Measurements from ENCODE around the gene RAD51. TPM values are rescaled to one million over a fixed set of nuclear protein-coding genes. Genes with fewer than 3 reads are reported as not detected.
A peak's percentile ranks its signal among the peaks of the same experiment; 100 is the strongest.
"Not testable (repeated sequence)": the region's sequence is repeated elsewhere in the genome, so short reads cannot be mapped to it uniquely, and the experiment has no call there.

RAD51 gene
- polyA plus RNA-seq: 1 to 10 TPM; 2.5 to 5.9 TPM

GRCh38 chr15:40694688-40695468, at the start of gene RAD51:
RAD51 (plus strand) TSS chr15:40695174; CDS start chr15:40698759, 3,585 bp downstream.
- Histone ChIP-seq H3K27me3 (ENCODE audit: control insufficient read depth in 1 of 2, insufficient read depth in 2 of 2, low read length in 2 of 2) (no peaks in the 10 kb centered on the region), H3K9me3 (ENCODE audit: control insufficient read depth in 2 of 2, insufficient read depth in 1 of 2, low read depth in 1 of 2, low read length in 1 of 2) (no peaks in the 10 kb centered on the region), H3K4me1 (ENCODE audit: control insufficient read depth in 2 of 2, insufficient read depth in 2 of 2, low read length in 1 of 2) (no peaks in the 10 kb centered on the region), H3K4me3 (ENCODE audit: low read depth in 1 of 2, low read length in 2 of 2) (peak within 1 kb of the TSS; percentile 74 to 93), H3K27ac (ENCODE audit: low read depth in 2 of 2, low read length in 1 of 2) (peak within 1 kb of the TSS; percentile 99 to 100), H3K36me3 (ENCODE audit: control insufficient read depth in 2 of 2, insufficient read depth in 2 of 2, low read length in 1 of 2) (peaks cover 0 to 3% of the 10 kb centered on the region in 2 donors)
- 0% methylated on average over 81 of the region's 81 CpGs for WGBS, 2 donors

- no peaks in the 10 kb centered on the region for H3K36me3 ChIP-seq (ENCODE audit: control insufficient read depth in 2 of 2, insufficient read depth in 2 of 2, low read length in 1 of 2)
- 95 to 96% methylated on average over 1 of the region's 1 CpG for WGBS, 2 donors
- H3K27ac ChIP-seq (ENCODE audit: low read depth in 2 of 2, low read length in 1 of 2): no peak overlapping the region
- H3K27me3 ChIP-seq (ENCODE audit: control insufficient read depth in 1 of 2, insufficient read depth in 2 of 2, low read length in 2 of 2): no peaks in the 10 kb centered on the region
- H3K4me1 ChIP-seq (ENCODE audit: control insufficient read depth in 2 of 2, insufficient read depth in 2 of 2, low read length in 1 of 2): no peaks in the 10 kb centered on the region
- H3K4me3 ChIP-seq (ENCODE audit: low read depth in 1 of 2, low read length in 2 of 2): no peak overlapping the region
- H3K9me3 ChIP-seq (ENCODE audit: control insufficient read depth in 2 of 2, insufficient read depth in 1 of 2, low read depth in 1 of 2, low read length in 1 of 2): no peaks in the 10 kb centered on the region
These were observed 47.5 kb upstream of the RAD51 start for GRCh38 chr15:40647523-40647922.

- H3K27ac ChIP-seq (ENCODE audit: low read depth in 2 of 2, low read length in 1 of 2): no peak overlapping the region
- H3K9me3 ChIP-seq (ENCODE audit: control insufficient read depth in 2 of 2, insufficient read depth in 1 of 2, low read depth in 1 of 2, low read length in 1 of 2): no peaks in the 10 kb centered on the region
- no peaks in the 10 kb centered on the region for H3K36me3 ChIP-seq (ENCODE audit: control insufficient read depth in 2 of 2, insufficient read depth in 2 of 2, low read length in 1 of 2)
- no peaks in the 10 kb centered on the region for H3K4me1 ChIP-seq (ENCODE audit: control insufficient read depth in 2 of 2, insufficient read depth in 2 of 2, low read length in 1 of 2)
- H3K4me3 ChIP-seq (ENCODE audit: low read depth in 1 of 2, low read length in 2 of 2): no peak overlapping the region
- no peaks in the 10 kb centered on the region for H3K27me3 ChIP-seq (ENCODE audit: control insufficient read depth in 1 of 2, insufficient read depth in 2 of 2, low read length in 2 of 2)
These were observed 44.5 kb upstream of the RAD51 start for GRCh38 chr15:40650479-40650878.

- Histone ChIP-seq H3K27me3 (ENCODE audit: control insufficient read depth in 1 of 2, insufficient read depth in 2 of 2, low read length in 2 of 2) (no peaks in the 10 kb centered on the region), H3K27ac (ENCODE audit: low read depth in 2 of 2, low read length in 1 of 2) (no peak overlapping the region), H3K9me3 (ENCODE audit: control insufficient read depth in 2 of 2, insufficient read depth in 1 of 2, low read depth in 1 of 2, low read length in 1 of 2) (no peaks in the 10 kb centered on the region), H3K36me3 (ENCODE audit: control insufficient read depth in 2 of 2, insufficient read depth in 2 of 2, low read length in 1 of 2) (no peaks in the 10 kb centered on the region), H3K4me1 (ENCODE audit: control insufficient read depth in 2 of 2, insufficient read depth in 2 of 2, low read length in 1 of 2) (no peaks in the 10 kb centered on the region), H3K4me3 (ENCODE audit: low read depth in 1 of 2, low read length in 2 of 2) (no peak overlapping the region)
- 98% methylated on average over 5 of the region's 5 CpGs for WGBS, 2 donors
These were observed 34.3 kb upstream of the RAD51 start for GRCh38 chr15:40660686-40661085.

GRCh38 chr15:40664909-40665308, 30.1 kb upstream of the RAD51 start:
- no peak overlapping the region for H3K27ac ChIP-seq (ENCODE audit: low read depth in 2 of 2, low read length in 1 of 2)
- no peak overlapping the region for H3K4me3 ChIP-seq (ENCODE audit: low read depth in 1 of 2, low read length in 2 of 2)
- no peaks in the 10 kb centered on the region for H3K27me3 ChIP-seq (ENCODE audit: control insufficient read depth in 1 of 2, insufficient read depth in 2 of 2, low read length in 2 of 2)
- 93 to 96% methylated on average over 7 of the region's 7 CpGs for WGBS, 2 donors
- no peaks in the 10 kb centered on the region for H3K9me3 ChIP-seq (ENCODE audit: control insufficient read depth in 2 of 2, insufficient read depth in 1 of 2, low read depth in 1 of 2, low read length in 1 of 2)
- no peaks in the 10 kb centered on the region for H3K4me1 ChIP-seq (ENCODE audit: control insufficient read depth in 2 of 2, insufficient read depth in 2 of 2, low read length in 1 of 2)
- H3K36me3 ChIP-seq (ENCODE audit: control insufficient read depth in 2 of 2, insufficient read depth in 2 of 2, low read length in 1 of 2): no peaks in the 10 kb centered on the region

- not testable (repeated sequence) for H3K36me3 ChIP-seq (ENCODE audit: control insufficient read depth in 2 of 2, insufficient read depth in 2 of 2, low read length in 1 of 2); H3K27me3 ChIP-seq (ENCODE audit: control insufficient read depth in 1 of 2, insufficient read depth in 2 of 2, low read length in 2 of 2); H3K27ac ChIP-seq (ENCODE audit: low read depth in 2 of 2, low read length in 1 of 2); H3K9me3 ChIP-seq (ENCODE audit: control insufficient read depth in 2 of 2, insufficient read depth in 1 of 2, low read depth in 1 of 2, low read length in 1 of 2); H3K4me1 ChIP-seq (ENCODE audit: control insufficient read depth in 2 of 2, insufficient read depth in 2 of 2, low read length in 1 of 2); H3K4me3 ChIP-seq (ENCODE audit: low read depth in 1 of 2, low read length in 2 of 2)
- 85 to 88% methylated on average over 6 of the region's 6 CpGs for WGBS, 2 donors
These were observed 18.7 kb upstream of the RAD51 start for GRCh38 chr15:40676290-40676689.

- not testable (repeated sequence) for H3K4me3 ChIP-seq (ENCODE audit: low read depth in 1 of 2, low read length in 2 of 2); H3K27ac ChIP-seq (ENCODE audit: low read depth in 2 of 2, low read length in 1 of 2); H3K36me3 ChIP-seq (ENCODE audit: control insufficient read depth in 2 of 2, insufficient read depth in 2 of 2, low read length in 1 of 2); H3K4me1 ChIP-seq (ENCODE audit: control insufficient read depth in 2 of 2, insufficient read depth in 2 of 2, low read length in 1 of 2); H3K27me3 ChIP-seq (ENCODE audit: control insufficient read depth in 1 of 2, insufficient read depth in 2 of 2, low read length in 2 of 2); H3K9me3 ChIP-seq (ENCODE audit: control insufficient read depth in 2 of 2, insufficient read depth in 1 of 2, low read depth in 1 of 2, low read length in 1 of 2)
- WGBS, 2 donors: 93 to 99% methylated on average over 16 to 34 of the region's 38 CpGs
These were observed 18.1 kb upstream of the RAD51 start for GRCh38 chr15:40676906-40677305.

- no peak overlapping the region for H3K27ac ChIP-seq (ENCODE audit: low read depth in 2 of 2, low read length in 1 of 2)
- no peaks in the 10 kb centered on the region for H3K4me1 ChIP-seq (ENCODE audit: control insufficient read depth in 2 of 2, insufficient read depth in 2 of 2, low read length in 1 of 2)
- no peaks in the 10 kb centered on the region for H3K27me3 ChIP-seq (ENCODE audit: control insufficient read depth in 1 of 2, insufficient read depth in 2 of 2, low read length in 2 of 2)
- 96 to 100% methylated on average over 1 of the region's 1 CpG for WGBS, 2 donors
- H3K9me3 ChIP-seq (ENCODE audit: control insufficient read depth in 2 of 2, insufficient read depth in 1 of 2, low read depth in 1 of 2, low read length in 1 of 2): no peaks in the 10 kb centered on the region
- no peaks in the 10 kb centered on the region for H3K36me3 ChIP-seq (ENCODE audit: control insufficient read depth in 2 of 2, insufficient read depth in 2 of 2, low read length in 1 of 2)
- no peak overlapping the region for H3K4me3 ChIP-seq (ENCODE audit: low read depth in 1 of 2, low read length in 2 of 2)
These were observed 14.8 kb upstream of the RAD51 start for GRCh38 chr15:40680151-40680550.

GRCh38 chr15:40680959-40681358, 14.0 kb upstream of the RAD51 start:
- H3K27ac ChIP-seq (ENCODE audit: low read depth in 2 of 2, low read length in 1 of 2); H3K9me3 ChIP-seq (ENCODE audit: control insufficient read depth in 2 of 2, insufficient read depth in 1 of 2, low read depth in 1 of 2, low read length in 1 of 2); H3K4me1 ChIP-seq (ENCODE audit: control insufficient read depth in 2 of 2, insufficient read depth in 2 of 2, low read length in 1 of 2); H3K36me3 ChIP-seq (ENCODE audit: control insufficient read depth in 2 of 2, insufficient read depth in 2 of 2, low read length in 1 of 2); H3K4me3 ChIP-seq (ENCODE audit: low read depth in 1 of 2, low read length in 2 of 2); H3K27me3 ChIP-seq (ENCODE audit: control insufficient read depth in 1 of 2, insufficient read depth in 2 of 2, low read length in 2 of 2): not testable (repeated sequence)
- 86 to 93% methylated on average over 1 of the region's 1 CpG for WGBS, 2 donors

- Histone ChIP-seq H3K9me3 (ENCODE audit: control insufficient read depth in 2 of 2, insufficient read depth in 1 of 2, low read depth in 1 of 2, low read length in 1 of 2) (no peaks in the 10 kb centered on the region), H3K4me3 (ENCODE audit: low read depth in 1 of 2, low read length in 2 of 2) (no peak overlapping the region), H3K4me1 (ENCODE audit: control insufficient read depth in 2 of 2, insufficient read depth in 2 of 2, low read length in 1 of 2) (no peaks in the 10 kb centered on the region), H3K36me3 (ENCODE audit: control insufficient read depth in 2 of 2, insufficient read depth in 2 of 2, low read length in 1 of 2) (no peaks in the 10 kb centered on the region), H3K27me3 (ENCODE audit: control insufficient read depth in 1 of 2, insufficient read depth in 2 of 2, low read length in 2 of 2) (no peaks in the 10 kb centered on the region), H3K27ac (ENCODE audit: low read depth in 2 of 2, low read length in 1 of 2) (no peak overlapping the region)
These were observed 10.6 kb upstream of the RAD51 start for GRCh38 chr15:40684381-40684780.

All from esophagus (tissue), 2 donors.